Measurements from ENCODE around the gene DAPK1.

DAPK1 gene

DNA sequence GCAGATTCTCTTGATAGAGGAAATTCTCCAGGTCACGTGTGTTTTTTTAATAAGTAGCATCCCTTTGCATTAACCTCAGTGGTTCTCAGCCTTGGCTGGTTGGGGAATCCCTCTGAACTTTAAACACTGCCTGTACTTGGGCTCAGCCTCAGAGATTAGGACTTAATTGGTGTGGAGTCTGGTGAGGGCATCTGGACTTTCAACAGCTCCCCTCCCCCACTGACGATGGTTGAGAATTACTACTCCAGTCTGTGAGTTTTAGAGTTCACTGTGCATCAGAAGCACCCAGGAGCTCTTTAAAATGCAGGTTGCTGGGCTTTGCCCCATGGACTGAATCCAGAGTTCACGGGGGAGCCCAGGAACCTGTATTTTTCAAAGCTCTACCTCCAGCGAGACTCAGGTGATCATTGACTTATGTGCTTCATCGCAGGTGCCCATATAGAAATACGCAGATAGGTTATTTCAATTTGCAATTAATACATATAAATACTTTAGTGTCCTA lies 71.4 kb downstream of the DAPK1 start:
- DNase-seq (ENCODE audit: low read depth) = no peak

DNA sequence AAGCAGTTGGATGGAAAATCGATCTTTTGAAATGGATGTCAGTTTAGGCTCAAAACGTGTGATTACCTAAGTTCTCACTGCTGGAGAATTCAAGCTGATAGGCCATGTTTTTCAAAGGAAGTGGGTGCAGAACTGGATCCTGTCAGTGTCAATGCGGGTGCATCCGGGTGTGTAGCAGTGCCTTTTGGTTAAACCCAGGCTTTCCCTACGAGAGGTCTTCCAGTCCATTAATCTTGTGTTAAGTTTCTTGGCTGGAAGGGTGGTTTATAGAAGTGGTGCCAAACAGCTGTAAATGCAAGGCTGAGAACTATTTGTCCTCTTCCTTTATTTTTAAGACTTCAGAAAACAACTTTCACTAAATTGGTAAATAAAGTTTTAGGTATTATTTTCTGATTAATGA lies 71.9 kb downstream of the DAPK1 start:
- no peak for DNase-seq (ENCODE audit: low read depth)

DNA sequence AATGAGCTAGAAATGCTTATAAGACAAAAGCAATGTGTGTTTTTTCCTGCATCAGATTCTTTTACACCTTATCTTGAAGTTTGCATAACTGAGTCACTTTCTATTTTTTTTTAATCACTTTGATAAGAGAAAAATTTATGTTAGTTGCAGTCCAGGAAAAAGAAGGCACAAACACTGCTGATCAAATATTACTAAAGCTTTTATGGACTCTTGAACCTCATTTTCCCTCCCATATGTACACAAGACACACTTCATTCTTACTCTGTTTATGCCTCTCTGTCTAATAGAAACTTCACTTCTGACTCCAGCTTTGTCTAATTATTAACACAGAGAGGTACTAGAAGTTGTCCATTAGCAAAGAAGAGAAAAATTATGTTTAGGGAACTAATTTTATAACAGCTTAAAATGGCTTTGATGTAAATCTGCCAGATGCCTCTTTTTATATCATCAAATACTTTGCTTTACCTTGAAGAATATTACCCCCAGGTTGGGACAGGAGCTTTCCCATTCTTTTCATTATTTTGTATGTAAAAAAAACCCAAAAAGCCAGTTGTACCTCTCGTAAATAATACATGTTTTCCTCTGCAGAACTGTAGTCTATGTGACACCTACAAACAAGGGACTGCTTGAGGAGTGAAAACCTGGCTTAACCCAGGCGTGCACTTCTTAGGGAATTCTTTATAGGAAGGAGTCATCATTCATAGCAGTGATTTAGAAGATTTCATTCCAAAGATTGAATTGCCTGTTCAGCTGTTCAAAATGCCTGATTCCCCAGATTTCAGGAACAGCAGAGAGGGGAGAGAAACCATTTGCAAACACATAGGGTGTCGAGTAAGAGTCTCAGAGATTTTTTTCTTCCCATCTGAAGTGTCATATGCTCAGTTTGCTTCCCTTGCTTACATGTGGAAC lies 72.6 kb downstream of the DAPK1 start:
- DNase-seq (ENCODE audit: low read depth) = no peak

DNA sequence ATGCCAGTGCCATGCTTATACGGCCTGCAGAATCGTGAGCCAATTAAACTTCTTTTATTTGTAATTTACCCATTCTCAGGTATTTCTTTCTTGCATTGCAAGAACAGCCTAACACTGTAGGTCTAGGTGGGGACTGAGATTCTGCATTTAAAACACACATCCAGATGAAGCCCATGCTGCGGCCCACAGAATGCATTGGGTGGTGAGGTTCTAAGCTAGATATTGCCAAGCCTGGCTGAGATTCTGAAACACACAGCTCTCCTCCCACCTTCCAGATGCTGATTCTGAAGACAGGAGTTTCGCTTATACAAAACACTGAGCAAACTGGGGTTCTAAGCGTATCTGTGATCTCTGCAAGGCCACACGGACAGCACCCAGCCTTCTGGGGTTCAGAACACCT lies 75.1 kb downstream of the DAPK1 start:
- DNase-seq (ENCODE audit: low read depth) = no peak

DNA sequence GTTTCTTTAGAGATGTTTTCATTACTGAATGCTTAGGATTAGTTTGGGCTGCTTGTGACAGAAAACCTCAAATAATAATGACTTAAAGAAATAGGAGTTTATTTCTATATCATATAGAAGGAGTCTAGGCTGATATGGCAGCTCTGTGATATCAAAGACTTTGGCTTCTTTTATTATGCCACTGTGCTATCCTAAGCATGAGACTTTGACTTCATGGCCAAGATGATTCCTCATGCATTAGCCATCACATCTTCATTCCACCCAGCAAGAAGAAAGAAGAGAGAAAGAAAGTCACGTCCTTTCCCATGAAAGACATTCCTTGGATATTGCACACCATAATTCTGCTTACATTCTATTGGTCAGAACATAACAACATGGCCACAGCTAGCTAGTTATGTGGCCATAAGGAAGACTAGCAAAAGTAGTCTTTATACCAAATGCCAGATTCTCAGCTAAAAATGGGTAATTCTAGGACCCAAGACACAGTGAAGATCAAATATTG lies 76.2 kb downstream of the DAPK1 start:
- DNase-seq (ENCODE audit: low read depth) = no peak

DNA sequence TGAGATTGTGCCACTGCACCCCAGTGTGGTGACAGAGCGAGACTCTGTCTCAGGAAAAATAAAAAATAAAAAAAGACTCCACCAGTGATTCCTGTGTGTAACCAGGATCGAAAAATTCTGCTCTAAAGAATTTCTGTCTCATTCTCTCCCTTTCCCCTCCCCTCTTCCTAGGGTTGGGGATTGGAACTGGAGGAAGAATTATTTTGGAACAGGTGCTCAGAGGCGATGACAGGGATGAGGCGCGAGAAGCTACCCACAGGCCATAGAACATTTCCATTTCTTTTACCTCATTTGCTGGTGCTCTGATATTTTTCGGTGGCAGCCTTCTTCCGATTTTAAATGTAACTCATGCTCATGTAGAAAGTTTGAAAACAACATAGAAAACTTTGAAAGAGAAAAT lies 80.1 kb downstream of the DAPK1 start:
- DNase-seq (ENCODE audit: low read depth) = no peak

DNA sequence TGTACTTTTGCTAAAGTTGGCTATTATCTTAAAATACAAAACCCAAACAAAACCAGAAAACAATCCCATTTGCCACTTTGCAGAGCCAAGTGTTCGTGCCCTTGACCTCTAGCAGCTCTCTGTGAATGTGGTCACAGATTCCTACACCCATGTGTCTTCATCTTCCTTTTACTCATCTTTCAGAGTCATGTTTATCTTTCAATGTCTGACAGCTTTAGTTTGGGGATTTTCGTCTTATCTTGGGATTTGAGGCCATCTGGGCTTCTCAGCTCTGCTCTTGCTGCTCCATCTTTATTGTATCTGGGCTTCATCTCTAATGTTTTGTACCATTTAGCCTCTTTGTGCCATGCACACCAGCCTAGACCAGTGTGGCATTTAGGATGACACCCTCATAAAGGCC lies 81.0 kb downstream of the DAPK1 start:
- no peak for DNase-seq (ENCODE audit: low read depth)

DNA sequence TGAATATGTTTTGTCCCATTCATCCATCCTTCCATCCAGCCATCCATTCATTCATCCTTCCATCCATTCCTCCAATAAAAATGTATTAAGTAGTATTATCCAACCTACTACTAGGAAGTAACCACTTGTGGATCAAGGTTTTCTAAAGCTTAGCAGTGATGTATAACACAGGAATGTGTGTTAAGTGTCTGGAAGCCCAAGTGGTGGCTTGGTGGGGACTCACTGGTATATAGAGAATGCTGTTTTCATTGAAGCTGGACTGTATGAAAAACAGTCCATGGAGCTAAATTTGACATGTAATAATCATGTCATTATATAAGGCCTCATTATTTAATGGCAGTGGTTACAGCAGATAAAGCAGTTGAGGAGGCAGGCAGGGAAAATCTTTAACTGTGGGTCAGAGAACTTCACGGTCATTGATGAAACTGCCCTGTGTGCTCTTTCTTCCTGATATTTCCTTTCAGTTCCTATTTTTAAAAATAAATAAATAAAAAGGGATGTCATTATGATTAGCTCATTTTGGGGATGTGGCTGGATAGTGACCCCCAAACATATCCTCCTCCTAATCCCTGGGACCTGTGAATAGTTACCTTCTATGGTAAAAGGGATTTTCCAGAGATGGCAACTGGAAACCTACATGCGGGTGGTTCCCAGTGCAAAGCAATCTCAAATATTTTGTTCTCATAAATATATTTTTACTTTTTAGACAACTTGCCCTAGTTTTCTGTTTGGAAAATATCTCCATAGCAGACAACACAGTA lies 82.3 kb downstream of the DAPK1 start:
- no peak for DNase-seq (ENCODE audit: low read depth)

DNA sequence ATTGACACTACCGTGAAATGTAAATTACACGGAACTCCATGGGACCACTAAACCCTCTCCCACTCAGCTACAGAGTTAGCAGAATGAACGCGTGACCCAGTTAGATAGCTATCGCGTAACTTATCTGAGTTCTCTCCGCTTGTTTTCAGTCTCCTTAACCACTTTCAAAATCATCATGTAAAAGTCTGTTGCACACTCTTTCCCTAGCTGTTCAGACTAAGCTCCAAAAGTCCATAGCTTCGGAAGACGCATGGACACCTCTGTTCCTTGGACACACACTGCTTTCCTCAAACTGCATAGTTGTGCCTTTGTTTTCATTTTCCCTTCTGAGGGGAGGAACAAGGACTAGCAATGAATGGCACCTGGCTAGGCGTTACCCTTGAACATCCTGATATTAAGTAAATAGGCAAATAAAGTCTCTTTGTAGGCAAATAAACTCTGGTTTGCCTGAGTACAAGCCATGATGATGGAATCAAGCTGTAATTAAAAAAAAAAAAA lies 83.3 kb downstream of the DAPK1 start:
- DNase-seq (ENCODE audit: low read depth) = no peak

DNA sequence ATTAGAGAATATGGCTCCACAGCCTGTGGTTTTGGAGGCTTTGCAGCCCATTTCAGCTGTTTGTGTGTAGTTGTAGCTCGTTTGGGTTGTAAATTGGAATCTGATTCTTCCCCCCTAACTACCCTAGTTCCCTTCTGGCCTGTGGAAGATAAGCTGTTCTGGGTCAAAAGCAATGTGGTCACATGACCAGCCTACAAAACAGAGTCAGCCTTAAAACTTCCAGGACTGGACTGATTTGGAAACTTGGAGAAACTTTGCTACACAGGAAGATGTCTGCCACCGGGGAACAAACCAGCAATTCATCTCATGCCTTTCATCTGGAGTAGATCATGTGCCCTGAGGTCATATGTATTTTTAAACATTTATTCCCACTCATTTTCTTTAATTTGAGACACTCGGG lies 83.8 kb downstream of the DAPK1 start:
- no peak for DNase-seq (ENCODE audit: low read depth)

DNA sequence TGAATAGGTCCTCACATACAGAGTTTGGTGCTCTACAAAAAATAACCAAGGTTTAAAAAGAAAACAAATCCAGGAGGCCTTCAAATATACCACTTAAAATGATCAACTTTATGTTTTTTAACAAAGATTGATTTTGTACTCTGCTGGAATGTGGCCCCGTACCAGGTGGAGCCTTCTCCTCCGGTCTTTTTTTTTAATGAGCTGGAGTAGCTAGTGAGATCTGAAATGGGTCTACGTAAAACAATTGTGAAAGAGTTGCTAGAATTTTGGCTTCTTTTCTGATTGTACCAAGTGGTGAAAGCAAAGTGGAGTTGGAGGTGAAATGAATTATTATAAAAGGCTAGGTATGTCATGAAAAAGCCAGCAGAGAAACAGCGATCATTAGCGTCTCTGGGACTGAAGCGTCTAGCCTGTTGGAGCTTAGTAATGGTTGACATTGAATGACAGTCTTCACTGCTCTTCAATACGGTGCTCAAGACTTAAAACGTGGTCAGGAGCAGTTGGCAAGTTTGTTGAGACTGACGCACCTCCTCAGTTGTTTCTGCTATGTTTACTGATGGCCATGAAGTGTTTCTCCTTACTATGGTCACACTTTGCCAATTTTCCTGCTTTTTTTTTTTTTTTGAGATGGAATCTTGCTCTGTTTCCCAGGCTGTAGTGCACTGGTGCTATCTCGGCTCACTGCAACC lies 84.4 kb downstream of the DAPK1 start:
- DNase-seq (ENCODE audit: low read depth) = no peak

DNA sequence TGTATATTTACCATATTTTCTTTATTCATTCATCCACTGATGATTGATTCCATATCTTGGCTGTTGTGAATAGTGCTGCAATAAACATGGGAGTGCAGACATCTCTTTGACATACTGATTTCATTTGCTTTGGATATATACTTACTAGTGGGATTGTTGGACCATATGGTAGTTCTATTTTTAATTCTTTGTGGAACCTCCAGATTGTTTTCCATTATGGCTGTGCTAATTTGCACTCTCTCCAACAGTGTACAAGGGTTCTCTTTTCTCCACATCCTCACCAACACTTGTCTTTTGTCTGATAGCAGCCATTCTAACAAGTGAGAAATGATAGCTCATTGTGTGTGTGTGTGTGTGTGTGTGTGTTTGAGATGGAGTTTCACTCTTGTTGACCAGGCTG lies 86.7 kb downstream of the DAPK1 start:
- no peak for DNase-seq (ENCODE audit: low read depth)

DNA sequence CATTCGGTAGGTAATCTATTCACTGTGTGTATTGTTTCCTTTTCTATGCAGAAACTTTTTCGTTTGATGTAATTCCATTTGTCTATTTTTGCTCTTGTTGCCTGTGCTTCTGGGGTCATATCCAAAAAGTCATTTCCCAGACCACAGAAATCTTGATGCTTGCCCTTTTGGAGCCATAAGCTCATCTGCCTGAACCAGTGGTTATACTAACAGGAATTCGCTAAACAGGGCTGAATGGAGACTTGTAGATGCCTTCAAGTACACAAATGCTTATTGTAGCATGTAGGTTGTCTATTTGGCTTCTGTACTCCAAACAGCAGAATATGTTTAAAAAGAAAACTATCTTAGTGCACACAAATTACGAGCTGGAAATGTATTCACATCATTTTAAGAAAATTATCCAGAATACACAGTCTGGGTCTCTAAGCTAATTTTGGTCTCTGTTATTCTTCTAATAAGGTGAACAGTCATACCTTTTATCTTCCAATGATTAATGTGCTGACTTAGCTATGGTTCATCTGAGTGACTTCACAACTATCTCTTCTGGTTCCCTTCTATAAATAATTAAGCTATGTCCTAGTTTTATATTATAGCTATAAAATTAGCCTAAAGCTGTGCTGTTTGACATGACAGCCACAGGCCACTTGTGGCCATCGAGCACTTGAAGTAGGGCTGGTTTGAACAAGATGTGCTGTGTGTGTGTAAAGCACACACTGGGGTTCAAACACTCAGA lies 87.6 kb downstream of the DAPK1 start:
- no peak for DNase-seq (ENCODE audit: low read depth)

DNA sequence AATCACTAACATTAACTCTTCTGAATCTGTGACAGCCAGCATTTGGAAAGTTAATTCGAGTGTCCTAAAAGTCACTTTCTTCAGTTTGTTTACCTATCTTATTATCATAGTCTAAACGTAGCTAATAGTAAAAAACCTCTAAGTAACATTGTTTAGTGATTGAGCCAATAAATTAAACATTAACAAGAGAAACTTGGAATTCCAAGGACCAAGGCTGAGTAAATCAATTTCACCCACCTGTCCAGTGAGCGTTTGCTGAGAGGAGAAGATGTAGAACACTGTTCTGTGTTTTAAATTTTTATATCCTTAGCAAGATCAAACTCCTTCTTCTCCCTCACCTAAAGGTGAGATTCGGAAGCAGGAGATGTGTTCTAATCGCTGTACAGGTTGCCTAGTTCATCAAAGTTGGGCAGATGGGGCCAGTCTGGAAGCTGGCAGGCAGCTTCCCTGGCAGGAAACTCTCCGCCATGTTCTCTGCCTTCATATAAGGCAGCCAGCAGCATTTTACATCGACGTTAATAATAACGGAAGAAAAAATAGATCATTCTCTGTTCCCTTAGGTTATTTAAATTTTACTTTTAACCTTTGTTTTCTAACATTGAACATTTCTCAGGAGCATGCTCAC lies 89.2 kb downstream of the DAPK1 start:
- DNase-seq (ENCODE audit: low read depth) = no peak

DNA sequence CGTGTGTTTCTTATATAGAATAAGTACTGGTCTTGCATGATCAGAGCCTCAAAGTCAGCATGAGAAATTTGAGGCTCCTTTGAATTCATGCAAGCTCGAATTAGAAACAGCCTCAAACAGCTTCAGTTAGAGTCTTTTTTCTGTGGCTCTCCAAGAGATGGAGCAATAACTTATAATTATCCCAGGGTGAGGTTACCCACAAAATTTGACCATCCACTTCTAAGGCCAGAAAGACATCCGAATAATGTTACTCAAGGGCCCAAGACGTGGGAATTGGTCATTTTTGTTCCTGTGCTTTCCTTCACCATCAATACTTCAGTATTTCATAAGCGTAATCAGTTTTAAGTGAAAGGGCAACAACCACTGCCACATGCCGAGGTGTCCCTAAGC lies 89.7 kb downstream of the DAPK1 start:
- no peak for DNase-seq (ENCODE audit: low read depth)

DNA sequence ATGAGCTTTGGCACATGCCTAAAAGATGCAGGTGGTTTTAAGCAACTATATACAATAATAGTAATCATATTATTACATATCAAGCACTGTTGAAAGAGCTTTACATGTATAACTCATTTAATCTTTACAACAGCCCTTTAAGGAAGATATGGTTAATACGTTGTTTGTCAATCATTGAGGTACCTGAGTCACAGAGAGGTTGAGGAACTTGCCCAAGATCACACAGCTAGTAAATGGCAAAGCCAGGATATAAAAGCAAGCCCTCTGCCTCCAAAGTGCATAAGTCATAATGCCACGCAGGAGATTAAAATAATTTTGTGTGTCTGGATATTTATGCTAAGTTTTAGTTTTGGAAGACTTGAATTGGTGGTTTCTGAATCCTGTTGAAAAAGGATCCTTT lies 90.2 kb downstream of the DAPK1 start:
- no peak for DNase-seq (ENCODE audit: low read depth)

DNA sequence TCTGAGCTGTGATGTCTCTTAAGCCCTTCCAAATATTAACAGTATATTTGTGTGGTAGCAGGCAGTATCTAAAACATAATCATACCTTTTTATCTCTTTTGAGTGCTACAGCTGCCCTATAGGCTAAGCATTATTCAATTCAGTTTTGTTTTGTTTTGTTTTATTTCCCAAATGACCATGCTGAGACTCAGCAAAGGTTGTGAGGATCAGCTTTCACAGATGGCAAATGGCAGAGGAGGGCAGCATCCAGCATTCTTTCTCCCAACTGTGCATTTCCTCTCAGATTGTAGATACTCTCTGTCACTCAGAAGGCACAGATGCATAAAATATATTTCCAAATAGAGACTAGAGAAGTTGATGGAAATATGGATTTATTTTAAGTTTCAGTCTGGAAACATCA lies 90.7 kb downstream of the DAPK1 start:
- no peak for DNase-seq (ENCODE audit: low read depth)

DNA sequence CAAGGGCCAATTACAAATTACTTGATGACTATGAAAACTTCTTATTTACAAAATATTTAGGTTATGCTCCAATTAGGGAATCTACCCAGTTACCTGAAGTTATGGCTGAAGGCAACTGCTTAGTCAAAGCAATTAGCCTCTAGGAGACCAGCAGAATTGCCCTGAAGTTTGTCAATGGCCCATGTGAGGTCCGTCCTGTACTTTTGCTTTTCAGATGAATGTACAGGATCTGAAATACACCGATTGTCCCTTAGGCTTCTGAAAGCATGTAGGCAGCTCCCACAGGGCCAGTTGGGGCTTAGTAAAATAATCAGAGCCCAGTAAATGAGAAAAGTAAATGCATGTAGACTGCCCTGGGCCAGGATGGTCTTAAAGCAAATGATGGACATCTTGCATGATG lies 93.3 kb downstream of the DAPK1 start:
- no peak for DNase-seq (ENCODE audit: low read depth)

DNA sequence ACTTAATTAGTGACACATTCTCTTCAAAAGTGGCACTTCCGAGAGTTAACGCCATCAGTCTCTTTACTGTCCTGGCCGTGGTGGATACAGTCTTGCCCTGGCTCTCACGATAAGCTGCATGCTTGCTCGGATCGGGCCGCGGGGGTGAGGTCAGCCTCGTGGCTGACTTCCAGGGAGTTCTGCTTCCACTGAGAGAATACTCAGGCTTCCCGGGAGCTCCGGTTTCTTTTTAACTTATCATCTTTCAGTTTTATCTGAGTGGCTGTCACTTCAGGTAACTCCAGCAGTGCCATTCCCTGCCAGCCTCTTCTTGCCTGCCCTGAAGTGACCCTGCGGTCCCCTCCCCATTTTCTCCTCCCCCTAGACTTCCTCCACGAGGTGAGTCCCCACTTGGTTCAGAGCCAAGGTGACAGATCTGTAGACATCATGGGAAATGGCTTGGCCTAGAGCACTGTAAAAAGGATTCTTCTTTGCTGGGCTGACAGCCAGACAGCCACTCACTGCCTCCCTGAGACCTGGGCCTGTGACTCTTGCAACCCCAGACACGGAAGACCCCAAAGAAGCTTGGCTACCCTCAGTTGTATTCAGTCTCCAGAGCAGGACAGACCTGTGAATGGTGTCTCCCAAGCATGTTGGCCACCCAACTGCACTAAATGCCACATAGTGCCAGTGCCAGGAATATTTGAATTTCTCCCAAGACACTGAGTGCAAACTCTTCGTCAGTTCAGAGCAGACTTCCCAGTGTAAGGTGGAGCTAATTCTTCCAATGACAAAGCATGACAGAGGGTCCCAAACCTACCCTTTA lies 95.1 kb downstream of the DAPK1 start:
- no peak for DNase-seq (ENCODE audit: low read depth)

DNA sequence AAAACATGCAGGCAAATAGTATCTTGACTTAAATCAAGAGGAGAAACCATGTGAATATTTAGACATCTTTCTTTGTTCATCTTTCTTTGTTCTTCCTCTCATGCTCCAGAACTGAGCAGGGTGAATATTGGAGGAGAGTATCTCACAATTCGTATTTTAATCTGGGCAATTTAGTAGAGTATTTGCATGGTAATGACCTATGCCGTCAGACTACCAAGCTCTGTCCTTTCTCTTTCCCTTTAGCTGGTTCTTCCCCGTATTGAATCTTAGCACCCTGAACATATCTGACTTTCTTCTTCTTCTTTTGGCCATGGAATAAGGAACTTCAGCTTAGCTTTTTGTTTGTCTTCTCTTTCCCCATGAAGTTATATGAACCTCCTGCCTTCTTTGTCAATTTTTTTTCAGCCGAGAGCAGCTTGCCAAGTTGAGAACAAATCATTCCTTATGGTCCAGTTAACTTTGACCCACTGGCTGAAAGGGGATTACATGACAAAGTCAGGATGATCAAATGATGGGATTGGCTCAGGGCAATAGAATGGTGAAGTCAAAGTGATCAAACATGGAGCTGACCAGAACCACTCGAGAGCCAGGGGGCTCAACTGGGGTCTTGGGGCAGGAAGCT lies 95.8 kb downstream of the DAPK1 start:
- DNase-seq (ENCODE audit: low read depth) = no peak

Data from activated T-cell treated with anti-CD3 and anti-CD28 coated beads for 24 hours (primary cell).